GM19455 (cell line): ENCODE measurements around the gene MARCKS.
"Not testable (repeated sequence)": the region's sequence is repeated elsewhere in the genome, so short reads cannot be mapped to it uniquely, and the experiment has no call there.

Source experiments
- ATAC-seq: cut with Tn5 transposase; IDR thresholded peaks from one replicate; pipeline ENCODE4 v1.9.1; 2021; ENCODE audit not compliant: unreplicated experiment

MARCKS gene

GRCh38 chr6:113882336-113883022, 25.3 kb downstream of the MARCKS start:
- no peak for ATAC-seq

- no peak for ATAC-seq
Measured at GRCh38 chr6:113884011-113884410, 26.9 kb downstream of the MARCKS start.

- ATAC-seq, result no peak
Measured at GRCh38 chr6:113886512-113886911, 29.4 kb downstream of the MARCKS start.

- no peak for ATAC-seq
Measured at GRCh38 chr6:113888493-113888892, 31.3 kb downstream of the MARCKS start.

- no peak for ATAC-seq
Measured at GRCh38 chr6:113888956-113889630, 31.9 kb downstream of the MARCKS start.

GRCh38 chr6:113893451-113893850, 36.3 kb downstream of the MARCKS start:
- ATAC-seq, result no peak

GRCh38 chr6:113893866-113894265, 36.7 kb downstream of the MARCKS start:
- no peak for ATAC-seq

- no peak for ATAC-seq
Measured at GRCh38 chr6:113894712-113895674, 37.8 kb downstream of the MARCKS start.

- ATAC-seq, result no peak
Measured at GRCh38 chr6:113901482-113901881, 44.3 kb downstream of the MARCKS start.

GRCh38 chr6:113903666-113904330, 46.7 kb downstream of the MARCKS start:
- ATAC-seq, result no peak

- no peak for ATAC-seq
Measured at GRCh38 chr6:113907102-113907815, 50.1 kb downstream of the MARCKS start.

- ATAC-seq, result no peak
Measured at GRCh38 chr6:113908801-113909200, 51.7 kb downstream of the MARCKS start.

- peak; percentile 62 for ATAC-seq
Measured at GRCh38 chr6:113909224-113909856, 52.2 kb downstream of the MARCKS start.

GRCh38 chr6:113910285-113910684, 53.1 kb downstream of the MARCKS start:
- ATAC-seq, result not testable (repeated sequence)
